ENCODE measurements around the gene ROM1. TPM values are rescaled to one million over a fixed set of nuclear protein-coding genes. Genes with fewer than 3 reads are reported as not detected.

ROM1 gene
- polyA plus RNA-seq, 1 donor, result 4.5 TPM

DNA sequence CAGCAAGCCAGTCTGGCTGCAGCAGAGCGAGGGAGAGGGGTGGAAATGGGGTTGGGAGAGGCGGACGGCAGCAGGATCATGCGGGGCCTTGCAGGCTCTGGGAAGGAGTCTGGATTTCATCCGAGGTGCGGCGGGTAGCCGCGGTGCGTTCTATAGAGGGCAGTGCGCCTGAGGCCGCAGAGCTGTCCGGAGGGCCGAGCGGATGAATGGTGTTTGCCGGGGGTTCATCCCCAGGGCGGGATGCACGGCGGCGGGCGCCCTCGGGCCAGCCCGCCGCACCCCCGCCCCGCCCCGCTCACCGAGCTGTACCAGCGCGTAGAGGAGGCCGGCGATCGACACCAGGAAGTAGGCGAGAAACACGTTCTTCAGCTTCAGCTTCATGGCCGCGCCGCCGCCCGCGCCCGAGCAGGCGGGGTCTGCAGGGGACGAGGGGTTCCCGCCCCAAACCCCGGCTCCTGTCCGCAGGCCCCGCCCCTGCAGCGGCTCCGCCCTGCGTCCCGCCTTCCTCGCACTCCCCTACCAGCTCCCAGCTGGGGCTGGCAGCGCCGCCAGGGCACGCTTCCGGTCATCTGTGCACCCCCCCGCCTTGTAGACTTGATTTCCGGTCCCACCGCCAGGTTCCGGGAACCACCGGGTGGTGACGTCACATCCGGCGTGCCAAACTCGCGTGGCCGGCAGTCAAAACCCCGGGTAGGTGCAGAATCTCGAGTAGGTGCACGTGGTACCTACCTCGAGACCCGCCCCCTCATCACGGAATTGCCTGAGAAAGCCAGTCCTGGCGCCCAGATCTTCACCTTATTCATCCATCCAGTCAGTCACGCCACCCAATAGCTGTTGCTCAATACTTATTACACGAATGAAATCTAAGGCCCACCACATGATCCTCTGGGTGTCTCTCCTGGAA, 8.8 kb downstream of the ROM1 start, which contains the start of gene B3GAT3:
Gene B3GAT3 (minus strand): TSS at position 420 of the 904 bp plus-strand sequence. CDS start 39 bp downstream, at position 381.
- WGBS (ENCODE audit: insufficient coverage, low lambda C conversion rate), result no CpG with 5 or more reads among the region's 77 CpGs
- Histone ChIP-seq H3K4me3 (ENCODE audit: low read length) (peak within 1 kb of the TSS; percentile 93), H3K36me3 (ENCODE audit: control insufficient read depth, insufficient read depth, low read length) (peaks cover 27% of the 10 kb centered on the region), H3K27me3 (ENCODE audit: control insufficient read depth, insufficient read depth, low read length) (no peaks in the 10 kb centered on the region), H3K9me3 (ENCODE audit: control insufficient read depth, low read depth, low read length) (no peaks in the 10 kb centered on the region), H3K27ac (ENCODE audit: low read length) (peak within 1 kb of the TSS; percentile 82), H3K4me1 (ENCODE audit: control insufficient read depth, insufficient read depth, low read length) (peaks cover 10% of the 10 kb centered on the region)
- peak; percentile 98 for DNase-seq

DNA sequence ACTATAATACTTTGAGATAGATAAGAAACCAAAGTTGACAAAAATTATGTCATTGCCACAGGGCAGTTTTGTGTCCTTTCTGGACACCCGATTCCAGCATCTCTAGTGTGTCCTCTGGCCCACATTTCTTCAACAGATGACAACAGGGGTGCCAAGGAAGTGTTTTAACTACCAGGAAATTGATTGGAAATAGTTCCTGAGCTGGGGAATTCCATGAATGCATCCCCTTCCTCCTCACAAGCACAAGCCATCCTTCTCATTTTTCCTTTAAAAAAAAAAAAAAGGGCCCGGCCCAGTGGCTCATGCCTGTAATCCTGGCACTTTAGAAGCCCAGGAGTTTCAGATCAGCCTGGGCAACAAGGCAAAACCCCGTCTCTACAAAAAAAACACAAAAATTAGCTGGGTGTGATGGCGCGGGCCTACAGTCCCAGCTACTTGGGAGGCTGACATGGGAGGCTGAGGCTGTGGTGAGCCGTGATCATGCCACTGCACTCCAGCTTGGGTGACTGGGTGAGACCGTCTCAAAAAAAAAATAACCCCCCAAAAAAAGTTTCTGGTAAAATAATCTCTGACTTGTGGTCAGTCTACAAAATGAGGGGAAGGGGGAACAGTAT, 9.5 kb downstream of the ROM1 start:
- Histone ChIP-seq H3K4me1 (ENCODE audit: control insufficient read depth, insufficient read depth, low read length) (peaks cover 10% of the 10 kb centered on the region), H3K4me3 (ENCODE audit: low read length) (peak overlapping the region; percentile 93), H3K36me3 (ENCODE audit: control insufficient read depth, insufficient read depth, low read length) (peaks cover 25% of the 10 kb centered on the region), H3K27ac (ENCODE audit: low read length) (peak overlapping the region; percentile 82), H3K9me3 (ENCODE audit: control insufficient read depth, low read depth, low read length) (no peaks in the 10 kb centered on the region), H3K27me3 (ENCODE audit: control insufficient read depth, insufficient read depth, low read length) (no peaks in the 10 kb centered on the region)
- WGBS (ENCODE audit: insufficient coverage, low lambda C conversion rate), result 80% methylated on average over 2 of the region's 7 CpGs
- no peak for DNase-seq

DNA sequence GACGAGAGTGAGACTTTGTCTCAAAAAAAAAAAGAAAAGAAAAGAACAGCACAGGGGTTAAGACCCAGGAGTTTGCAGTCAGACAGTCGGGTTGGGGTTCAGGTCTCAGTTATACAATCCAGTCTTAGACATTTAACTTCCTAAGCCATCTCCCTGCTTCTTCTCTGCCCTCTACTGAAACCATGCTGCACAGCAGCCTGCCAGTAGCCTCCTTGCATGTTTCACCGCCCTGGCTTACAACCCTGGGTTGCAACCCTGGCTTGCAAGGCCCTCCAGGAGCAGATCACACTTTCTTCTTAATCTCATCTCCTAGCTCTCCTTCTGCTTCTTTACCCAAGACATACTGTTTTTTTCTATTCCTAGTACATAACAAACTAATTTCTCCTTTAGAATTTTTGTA, 14.7 kb downstream of the ROM1 start:
- no CpG with 5 or more reads among the region's 3 CpGs for WGBS (ENCODE audit: insufficient coverage, low lambda C conversion rate)
- Histone ChIP-seq H3K27ac (ENCODE audit: low read length) (no peak overlapping the region), H3K36me3 (ENCODE audit: control insufficient read depth, insufficient read depth, low read length) (peaks cover 74% of the 10 kb centered on the region), H3K27me3 (ENCODE audit: control insufficient read depth, insufficient read depth, low read length) (no peaks in the 10 kb centered on the region), H3K4me1 (ENCODE audit: control insufficient read depth, insufficient read depth, low read length) (no peaks in the 10 kb centered on the region), H3K4me3 (ENCODE audit: low read length) (no peak overlapping the region), H3K9me3 (ENCODE audit: control insufficient read depth, low read depth, low read length) (no peaks in the 10 kb centered on the region)
- no peak for DNase-seq

DNA sequence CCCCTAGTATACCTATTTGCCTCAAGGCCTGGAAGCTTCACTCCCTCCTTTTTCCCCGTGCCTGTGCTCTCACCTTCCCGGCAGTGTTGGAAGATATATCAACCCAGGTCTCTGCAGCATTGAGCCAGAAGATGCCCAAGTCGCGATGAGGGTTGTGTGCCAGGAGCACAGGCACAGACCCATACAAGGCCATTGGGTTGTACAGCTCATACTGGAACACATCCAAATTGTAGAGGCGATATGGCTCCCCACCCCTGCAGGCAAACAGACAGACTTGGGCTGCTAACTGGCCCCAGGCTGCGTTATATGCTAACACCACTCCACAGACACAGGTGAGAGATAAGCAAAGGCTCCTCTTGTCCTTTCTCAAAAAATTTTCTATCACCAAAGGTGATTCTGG, 19.4 kb downstream of the ROM1 start:
- H3K27me3 ChIP-seq (ENCODE audit: control insufficient read depth, insufficient read depth, low read length), result no peaks in the 10 kb centered on the region
- no CpG with 5 or more reads among the region's 6 CpGs for WGBS (ENCODE audit: insufficient coverage, low lambda C conversion rate)
- no peak for DNase-seq
- H3K27ac ChIP-seq (ENCODE audit: low read length), result no peak overlapping the region
- no peaks in the 10 kb centered on the region for H3K4me1 ChIP-seq (ENCODE audit: control insufficient read depth, insufficient read depth, low read length)
- H3K36me3 ChIP-seq (ENCODE audit: control insufficient read depth, insufficient read depth, low read length), result peaks cover 88% of the 10 kb centered on the region
- H3K4me3 ChIP-seq (ENCODE audit: low read length), result no peak overlapping the region
- no peaks in the 10 kb centered on the region for H3K9me3 ChIP-seq (ENCODE audit: control insufficient read depth, low read depth, low read length)

DNA sequence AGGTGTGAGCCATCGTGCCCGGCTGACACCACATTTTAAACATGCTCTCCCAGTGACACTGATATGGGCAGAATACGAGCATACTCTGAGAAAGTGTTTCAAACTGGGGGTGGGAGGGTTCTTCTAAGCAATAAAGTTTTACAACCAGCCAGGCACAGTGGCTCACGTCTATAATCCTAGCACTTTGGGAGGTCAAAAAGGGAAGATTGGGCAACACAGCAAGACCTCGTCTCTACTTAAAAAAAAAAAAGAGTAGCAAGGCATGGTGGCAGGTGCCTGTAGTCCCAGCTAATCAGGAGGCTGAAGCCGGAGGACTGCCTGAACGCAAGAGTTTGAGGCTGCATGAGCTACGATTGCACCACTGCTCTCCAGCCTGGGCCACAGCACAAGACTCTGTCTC, 31.2 kb downstream of the ROM1 start:
- Histone ChIP-seq H3K27me3 (ENCODE audit: control insufficient read depth, insufficient read depth, low read length) (no peaks in the 10 kb centered on the region), H3K36me3 (ENCODE audit: control insufficient read depth, insufficient read depth, low read length) (peaks cover 42% of the 10 kb centered on the region), H3K27ac (ENCODE audit: low read length) (no peak overlapping the region), H3K9me3 (ENCODE audit: control insufficient read depth, low read depth, low read length) (peaks cover 3% of the 10 kb centered on the region), H3K4me3 (ENCODE audit: low read length) (no peak overlapping the region), H3K4me1 (ENCODE audit: control insufficient read depth, insufficient read depth, low read length) (peaks cover 15% of the 10 kb centered on the region)
- no peak for DNase-seq
- WGBS (ENCODE audit: insufficient coverage, low lambda C conversion rate), result no CpG with 5 or more reads among the region's 8 CpGs

DNA sequence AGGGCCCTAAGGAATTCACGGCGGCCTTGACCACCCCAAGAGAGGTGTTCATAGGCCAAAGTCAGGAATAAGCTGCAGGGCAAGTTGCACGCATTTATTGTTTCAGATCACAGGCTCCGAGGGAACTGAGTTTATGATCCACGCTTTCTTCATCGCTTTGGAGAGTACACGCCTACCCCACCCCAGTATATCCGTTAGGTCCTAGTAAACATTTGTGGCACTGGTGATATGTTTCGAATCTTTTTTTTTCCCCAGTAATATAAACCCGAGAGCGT, 32.6 kb downstream of the ROM1 start:
- H3K27me3 ChIP-seq (ENCODE audit: control insufficient read depth, insufficient read depth, low read length), result no peaks in the 10 kb centered on the region
- no CpG with 5 or more reads among the region's 11 CpGs for WGBS (ENCODE audit: insufficient coverage, low lambda C conversion rate)
- H3K9me3 ChIP-seq (ENCODE audit: control insufficient read depth, low read depth, low read length), result peaks cover 3% of the 10 kb centered on the region
- no peak for DNase-seq
- peaks cover 43% of the 10 kb centered on the region for H3K36me3 ChIP-seq (ENCODE audit: control insufficient read depth, insufficient read depth, low read length)
- H3K27ac ChIP-seq (ENCODE audit: low read length), result peak overlapping the region; percentile 94
- H3K4me3 ChIP-seq (ENCODE audit: low read length), result peak overlapping the region; percentile 94
- peaks cover 15% of the 10 kb centered on the region for H3K4me1 ChIP-seq (ENCODE audit: control insufficient read depth, insufficient read depth, low read length)

DNA sequence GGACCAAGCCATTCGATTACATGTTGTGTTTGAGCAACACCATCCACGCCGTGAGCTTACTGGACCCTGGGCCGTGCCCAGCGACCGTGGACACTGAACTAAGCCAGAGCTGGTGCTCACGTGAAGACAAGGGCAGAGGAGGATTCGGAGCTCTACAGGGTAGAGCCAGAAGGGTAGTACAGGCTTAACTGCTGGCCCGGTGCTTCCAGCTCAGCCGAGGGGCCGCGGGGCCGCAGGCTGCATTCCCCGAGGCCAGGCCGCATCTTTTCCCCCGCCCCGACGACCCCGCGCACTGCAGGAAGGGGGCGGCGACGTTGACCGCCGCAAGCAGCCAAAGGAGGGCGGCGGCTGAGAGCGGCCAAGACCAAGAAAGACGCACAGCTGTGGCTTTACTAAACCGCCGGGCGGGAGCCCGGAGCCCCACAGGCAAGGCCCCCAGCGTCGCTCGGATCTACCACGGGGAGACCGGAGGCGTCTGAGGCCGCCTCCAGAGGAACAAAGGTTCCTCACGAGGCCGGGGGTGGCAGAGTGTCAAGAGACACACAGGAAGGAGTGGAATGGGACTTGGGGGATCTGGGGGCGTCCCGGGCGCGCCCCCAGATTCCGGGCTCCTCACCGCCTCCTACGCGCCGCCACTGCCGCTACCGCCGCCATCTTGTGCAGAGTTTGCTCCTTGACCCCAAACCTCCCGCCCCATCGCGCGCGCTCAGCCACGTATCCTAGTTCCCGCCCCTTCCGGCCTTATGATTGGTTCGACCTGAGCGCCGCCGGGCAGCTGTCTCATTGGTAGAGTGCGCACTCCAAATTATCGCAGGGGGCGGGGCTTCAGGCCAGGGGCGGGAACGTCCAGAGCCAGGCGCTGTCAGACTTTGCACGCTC, 33.1 kb downstream of the ROM1 start, which contains the start of gene GANAB:
Gene GANAB (minus strand): TSS at position 668 of the 879 bp plus-strand sequence. CDS start 14 bp downstream, at position 654.
- Histone ChIP-seq H3K9me3 (ENCODE audit: control insufficient read depth, low read depth, low read length) (peaks cover 3% of the 10 kb centered on the region), H3K27me3 (ENCODE audit: control insufficient read depth, insufficient read depth, low read length) (no peaks in the 10 kb centered on the region), H3K4me3 (ENCODE audit: low read length) (peak within 1 kb of the TSS; percentile 94), H3K27ac (ENCODE audit: low read length) (peak within 1 kb of the TSS; percentile 94), H3K4me1 (ENCODE audit: control insufficient read depth, insufficient read depth, low read length) (peaks cover 12% of the 10 kb centered on the region), H3K36me3 (ENCODE audit: control insufficient read depth, insufficient read depth, low read length) (peaks cover 43% of the 10 kb centered on the region)
- DNase-seq, result peak; percentile 98 to 99
- no CpG with 5 or more reads among the region's 73 CpGs for WGBS (ENCODE audit: insufficient coverage, low lambda C conversion rate)

DNA sequence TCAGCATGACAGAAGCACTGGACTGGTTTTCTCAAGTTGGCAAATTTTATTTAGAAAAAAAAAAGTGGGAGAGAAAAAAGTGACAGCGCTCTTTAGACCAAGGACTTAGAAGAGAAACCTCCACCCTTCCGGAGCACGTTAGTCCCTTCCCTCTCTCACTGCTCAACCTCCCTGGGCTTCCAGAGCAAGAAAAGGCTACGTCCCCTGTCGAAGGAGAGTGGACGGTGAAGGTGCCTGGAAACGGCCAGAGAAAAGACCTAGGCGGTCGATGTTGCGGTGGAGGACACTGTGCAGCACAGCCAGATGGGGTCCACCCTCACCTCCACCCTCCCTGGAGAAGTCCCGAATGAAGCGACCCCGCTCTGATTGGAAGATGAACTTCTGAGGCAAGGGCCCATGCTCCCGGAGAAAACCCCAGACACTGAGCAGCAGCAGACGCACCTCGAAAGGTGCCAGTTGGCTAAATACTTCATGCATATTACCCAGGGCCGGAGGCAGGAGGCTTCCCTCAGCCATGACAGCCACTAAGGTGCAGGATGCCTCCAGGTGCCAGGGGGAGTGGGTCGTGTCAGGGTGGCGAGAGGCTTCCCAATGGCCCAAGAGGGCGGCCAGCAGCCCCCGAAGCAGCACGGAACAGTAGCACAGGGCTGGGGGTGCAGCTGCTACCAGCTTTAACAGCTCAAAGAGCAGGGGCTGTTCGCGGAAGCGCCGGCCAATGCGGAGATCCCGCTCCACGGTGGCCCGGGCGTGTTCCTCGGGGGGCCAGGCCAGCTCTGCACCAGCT, 34.0 kb downstream of the ROM1 start:
- Histone ChIP-seq H3K9me3 (ENCODE audit: control insufficient read depth, low read depth, low read length) (peaks cover 3% of the 10 kb centered on the region), H3K27me3 (ENCODE audit: control insufficient read depth, insufficient read depth, low read length) (no peaks in the 10 kb centered on the region), H3K4me3 (ENCODE audit: low read length) (no peak overlapping the region), H3K4me1 (ENCODE audit: control insufficient read depth, insufficient read depth, low read length) (peaks cover 13% of the 10 kb centered on the region), H3K27ac (ENCODE audit: low read length) (peak overlapping the region; percentile 64), H3K36me3 (ENCODE audit: control insufficient read depth, insufficient read depth, low read length) (peaks cover 43% of the 10 kb centered on the region)
- WGBS (ENCODE audit: insufficient coverage, low lambda C conversion rate), result no CpG with 5 or more reads among the region's 32 CpGs
- DNase-seq, result no peak

DNA sequence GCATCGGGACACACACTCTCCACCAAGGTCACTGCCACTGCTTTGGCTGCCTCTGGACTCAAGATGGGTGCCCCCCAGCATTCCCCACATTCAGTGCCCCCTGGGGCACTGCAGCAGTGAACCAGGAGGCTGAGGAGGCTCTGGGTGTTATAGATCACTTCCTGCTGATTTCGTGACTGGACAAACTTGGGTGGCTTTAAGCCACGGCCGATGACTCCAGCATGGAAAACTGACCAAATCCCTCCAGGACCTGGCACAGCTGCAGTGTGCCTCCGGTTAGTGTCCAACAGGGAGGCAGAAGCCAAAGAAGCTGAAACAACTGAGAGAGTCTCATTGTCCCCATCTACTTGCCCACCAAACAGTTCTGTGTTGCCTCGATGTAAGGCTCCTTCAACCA, 34.5 kb downstream of the ROM1 start:
- H3K27ac ChIP-seq (ENCODE audit: low read length), result no peak overlapping the region
- peaks cover 3% of the 10 kb centered on the region for H3K9me3 ChIP-seq (ENCODE audit: control insufficient read depth, low read depth, low read length)
- no peak overlapping the region for H3K4me3 ChIP-seq (ENCODE audit: low read length)
- no peaks in the 10 kb centered on the region for H3K27me3 ChIP-seq (ENCODE audit: control insufficient read depth, insufficient read depth, low read length)
- H3K36me3 ChIP-seq (ENCODE audit: control insufficient read depth, insufficient read depth, low read length), result peaks cover 41% of the 10 kb centered on the region
- no CpG with 5 or more reads among the region's 6 CpGs for WGBS (ENCODE audit: insufficient coverage, low lambda C conversion rate)
- DNase-seq, result no peak
- peaks cover 16% of the 10 kb centered on the region for H3K4me1 ChIP-seq (ENCODE audit: control insufficient read depth, insufficient read depth, low read length)

Data from large intestine (tissue), 3 donors.